ENCODE measurements around the gene FBH1. TPM values are rescaled to one million over a fixed set of nuclear protein-coding genes. Genes with fewer than 3 reads are reported as not detected.

The FBH1 gene
- total RNA-seq, 1 experiment from 2014 or later = 61.9 TPM

DNA sequence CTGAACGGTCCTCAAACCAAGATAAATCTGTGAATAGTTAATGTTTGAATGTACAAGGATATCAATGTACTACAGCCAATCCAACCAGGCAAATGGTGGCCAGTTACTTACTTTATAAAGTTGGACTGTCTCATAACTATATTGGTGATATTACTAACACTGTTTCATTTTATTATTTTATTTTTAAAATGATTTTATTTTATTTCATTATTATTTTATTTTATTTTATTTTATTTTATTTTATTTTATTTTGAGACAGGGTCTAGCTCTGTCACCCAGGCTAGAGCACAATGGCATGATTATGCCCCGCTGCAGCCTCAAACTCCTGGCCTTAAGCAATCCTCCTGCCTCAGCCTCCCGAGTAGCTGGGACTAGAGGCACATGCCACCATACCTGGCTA is 80.5 kb downstream of the FBH1 start:
- H4K20me1 ChIP-seq (ENCODE audit: insufficient read depth, low read depth, low read length) = no peaks in the 10 kb centered on the region
- no peak overlapping the region for H3K4me3 ChIP-seq (ENCODE audit: low read length)
- H3K9me2 ChIP-seq (replicated peaks; ENCODE audit: insufficient read depth, low read length) = no peaks in the 10 kb centered on the region
- no peak overlapping the region for H3K9ac ChIP-seq (ENCODE audit: low read length)
- no peak overlapping the region for H3K27ac ChIP-seq (ENCODE audit: low read length)
- H3K4me1 ChIP-seq (ENCODE audit: low read length) = no peaks in the 10 kb centered on the region
- no peaks in the 10 kb centered on the region for H3K9me3 ChIP-seq (ENCODE audit: low read length)
- H3K79me2 ChIP-seq (ENCODE audit: low read length) = no peaks in the 10 kb centered on the region
- H3K4me2 ChIP-seq (ENCODE audit: low read depth, low read length, poor library complexity, severe bottlenecking) = no peak overlapping the region
- no peak overlapping the region for H2AFZ ChIP-seq (ENCODE audit: low read length)
- H3K27me3 ChIP-seq (ENCODE audit: low read length) = no peaks in the 10 kb centered on the region
- H3K36me3 ChIP-seq (ENCODE audit: insufficient read depth, low read length) = no peaks in the 10 kb centered on the region
- DNase-seq = no peak

DNA sequence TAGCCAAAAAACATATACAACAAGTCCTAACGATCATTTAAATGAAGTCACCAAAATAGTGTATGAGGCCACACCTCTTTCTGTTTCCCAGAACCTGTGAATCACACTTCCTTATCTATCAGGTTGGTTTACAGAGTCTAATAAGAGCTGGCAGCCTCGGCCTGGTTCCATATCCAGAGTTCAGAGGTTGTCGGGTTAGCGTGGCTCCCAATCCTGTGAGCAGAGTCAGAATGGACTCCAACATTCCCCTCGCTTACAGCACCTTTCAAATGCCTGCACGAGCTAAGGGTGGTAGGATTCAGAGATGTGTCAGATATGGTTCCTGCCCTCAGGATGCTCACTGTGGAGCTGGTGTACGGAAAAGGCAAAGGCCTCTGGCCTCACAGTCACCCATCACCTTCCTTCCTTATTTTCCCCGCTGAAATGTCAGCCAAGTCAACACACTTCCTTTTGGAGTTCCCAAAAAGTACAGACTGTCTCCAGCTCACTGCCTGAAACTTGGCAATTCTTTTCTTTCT is 81.3 kb downstream of the FBH1 start:
- Histone ChIP-seq H3K27me3 (ENCODE audit: low read length) (no peaks in the 10 kb centered on the region), H3K9me2 (replicated peaks; ENCODE audit: insufficient read depth, low read length) (no peaks in the 10 kb centered on the region), H3K4me1 (ENCODE audit: low read length) (peaks cover 2% of the 10 kb centered on the region), H3K27ac (ENCODE audit: low read length) (no peak overlapping the region), H4K20me1 (ENCODE audit: insufficient read depth, low read depth, low read length) (no peaks in the 10 kb centered on the region), H3K79me2 (ENCODE audit: low read length) (no peaks in the 10 kb centered on the region), H3K4me2 (ENCODE audit: low read depth, low read length, poor library complexity, severe bottlenecking) (no peak overlapping the region), H3K9ac (ENCODE audit: low read length) (no peak overlapping the region), H2AFZ (ENCODE audit: low read length) (no peak overlapping the region), H3K36me3 (ENCODE audit: insufficient read depth, low read length) (no peaks in the 10 kb centered on the region), H3K4me3 (ENCODE audit: low read length) (no peak overlapping the region), H3K9me3 (ENCODE audit: low read length) (no peaks in the 10 kb centered on the region)
- DNase-seq = no peak

DNA sequence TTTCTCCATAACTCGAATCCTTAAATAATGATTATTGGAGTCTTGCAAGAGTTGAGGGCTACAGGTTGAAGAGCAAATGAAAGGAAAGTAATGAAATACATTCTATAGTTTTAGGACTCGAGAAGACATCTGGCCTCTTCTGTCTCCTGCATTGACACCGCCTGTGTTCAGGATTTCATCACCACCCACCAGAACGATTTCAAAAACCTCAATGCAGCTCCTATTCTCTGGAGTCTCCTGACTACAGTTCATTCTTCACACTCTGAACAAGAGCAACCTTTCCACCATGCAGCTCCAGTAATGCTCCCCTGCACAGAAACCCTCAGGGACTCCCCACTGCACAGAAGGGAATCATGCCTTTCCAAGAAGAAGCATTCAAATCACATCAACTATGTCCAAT is 81.8 kb downstream of the FBH1 start:
- H3K79me2 ChIP-seq (ENCODE audit: low read length) = no peaks in the 10 kb centered on the region
- no peak overlapping the region for H2AFZ ChIP-seq (ENCODE audit: low read length)

DNA sequence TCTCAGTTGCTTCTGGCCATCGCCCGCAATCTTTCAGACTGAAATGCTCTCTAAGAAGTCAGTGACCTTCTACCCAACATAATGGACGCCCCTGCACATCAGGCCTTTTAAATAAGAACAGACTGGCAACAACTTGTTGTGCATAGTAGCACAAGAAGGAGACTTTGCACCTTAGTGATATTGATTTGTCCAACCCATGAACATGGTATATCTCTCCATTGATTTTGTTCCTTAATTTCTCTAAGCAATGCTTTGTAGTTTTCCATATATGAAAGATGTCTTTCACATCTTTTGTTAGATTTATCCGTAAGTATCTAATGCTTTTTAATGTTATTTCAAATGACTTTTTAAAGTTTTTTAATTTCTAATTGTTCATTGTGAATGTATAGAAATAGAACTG is 83.0 kb downstream of the FBH1 start:
- no peak overlapping the region for H3K4me2 ChIP-seq (ENCODE audit: low read depth, low read length, poor library complexity, severe bottlenecking)
- no peak overlapping the region for H3K4me3 ChIP-seq (ENCODE audit: low read length)

More for the DNA sequence above, 81.8 kb downstream of the FBH1 start:
- Histone ChIP-seq H3K4me2 (ENCODE audit: low read depth, low read length, poor library complexity, severe bottlenecking) (no peak overlapping the region), H3K4me3 (ENCODE audit: low read length) (no peak overlapping the region), H3K4me1 (ENCODE audit: low read length) (peaks cover 6% of the 10 kb centered on the region), H3K9me3 (ENCODE audit: low read length) (no peaks in the 10 kb centered on the region), H3K9me2 (replicated peaks; ENCODE audit: insufficient read depth, low read length) (no peaks in the 10 kb centered on the region), H3K27me3 (ENCODE audit: low read length) (no peaks in the 10 kb centered on the region), H3K27ac (ENCODE audit: low read length) (no peak overlapping the region), H4K20me1 (ENCODE audit: insufficient read depth, low read depth, low read length) (no peaks in the 10 kb centered on the region), H3K9ac (ENCODE audit: low read length) (no peak overlapping the region), H3K36me3 (ENCODE audit: insufficient read depth, low read length) (no peaks in the 10 kb centered on the region)
- no peak for DNase-seq

DNA sequence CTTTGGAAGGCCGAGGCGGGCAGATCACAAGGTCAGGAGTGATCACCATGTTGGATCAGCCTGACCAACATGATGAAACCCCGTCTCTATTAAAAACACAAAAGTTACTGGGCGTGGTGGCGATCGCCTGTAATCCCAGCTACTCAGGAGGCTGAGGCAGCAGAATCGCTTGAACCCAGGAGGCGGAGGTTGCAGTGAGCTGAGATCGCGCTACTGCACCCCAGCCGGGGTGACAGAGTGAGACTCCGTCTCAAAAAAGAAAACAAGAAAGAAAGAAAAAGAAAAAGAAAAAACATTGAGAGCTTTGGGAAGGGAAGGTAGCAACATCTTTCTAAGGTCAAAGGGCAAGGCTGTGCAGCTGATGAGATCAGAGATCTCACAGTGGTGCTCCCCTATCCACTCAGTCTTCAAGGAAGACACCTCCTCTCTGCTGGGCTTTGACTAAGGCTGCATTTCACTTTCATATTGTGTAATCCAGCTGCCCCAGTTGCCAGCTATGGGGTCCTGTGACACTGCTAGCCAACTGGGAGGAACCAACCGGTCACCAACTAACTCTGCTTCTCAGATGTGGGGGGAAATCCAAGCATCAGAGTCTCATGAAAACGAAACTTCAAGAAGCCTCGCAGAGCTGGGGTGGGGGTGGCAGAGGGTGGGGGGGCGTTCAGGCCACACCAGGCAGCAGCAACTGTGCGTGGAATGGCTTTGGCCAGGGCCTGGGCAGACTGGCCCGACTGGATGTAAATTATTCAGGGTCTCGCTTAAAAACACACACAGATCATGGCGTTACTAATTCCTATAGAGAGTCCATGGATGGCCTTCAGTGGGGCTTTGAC is 85.8 kb downstream of the FBH1 start:
- Histone ChIP-seq H4K20me1 (ENCODE audit: insufficient read depth, low read depth, low read length) (no peaks in the 10 kb centered on the region), H3K4me2 (ENCODE audit: low read depth, low read length, poor library complexity, severe bottlenecking) (peak overlapping the region; percentile 79), H3K9me3 (ENCODE audit: low read length) (no peaks in the 10 kb centered on the region), H3K79me2 (ENCODE audit: low read length) (no peaks in the 10 kb centered on the region), H3K27ac (ENCODE audit: low read length) (no peak overlapping the region), H3K36me3 (ENCODE audit: insufficient read depth, low read length) (no peaks in the 10 kb centered on the region), H3K9ac (ENCODE audit: low read length) (no peak overlapping the region), H3K4me3 (ENCODE audit: low read length) (no peak overlapping the region), H2AFZ (ENCODE audit: low read length) (no peak overlapping the region), H3K4me1 (ENCODE audit: low read length) (peaks cover 13% of the 10 kb centered on the region), H3K9me2 (replicated peaks; ENCODE audit: insufficient read depth, low read length) (no peaks in the 10 kb centered on the region), H3K27me3 (ENCODE audit: low read length) (no peaks in the 10 kb centered on the region)
- no peak for DNase-seq

More for the DNA sequence above, 83.0 kb downstream of the FBH1 start:
- H3K4me1 ChIP-seq (ENCODE audit: low read length) = peaks cover 11% of the 10 kb centered on the region
- H3K9ac ChIP-seq (ENCODE audit: low read length) = no peak overlapping the region
- no peaks in the 10 kb centered on the region for H3K9me3 ChIP-seq (ENCODE audit: low read length)
- H4K20me1 ChIP-seq (ENCODE audit: insufficient read depth, low read depth, low read length) = no peaks in the 10 kb centered on the region
- no peaks in the 10 kb centered on the region for H3K36me3 ChIP-seq (ENCODE audit: insufficient read depth, low read length)
- no peaks in the 10 kb centered on the region for H3K79me2 ChIP-seq (ENCODE audit: low read length)
- DNase-seq = no peak
- H2AFZ ChIP-seq (ENCODE audit: low read length) = no peak overlapping the region
- no peaks in the 10 kb centered on the region for H3K9me2 ChIP-seq (replicated peaks; ENCODE audit: insufficient read depth, low read length)
- H3K27me3 ChIP-seq (ENCODE audit: low read length) = no peaks in the 10 kb centered on the region
- H3K27ac ChIP-seq (ENCODE audit: low read length) = no peak overlapping the region

DNA sequence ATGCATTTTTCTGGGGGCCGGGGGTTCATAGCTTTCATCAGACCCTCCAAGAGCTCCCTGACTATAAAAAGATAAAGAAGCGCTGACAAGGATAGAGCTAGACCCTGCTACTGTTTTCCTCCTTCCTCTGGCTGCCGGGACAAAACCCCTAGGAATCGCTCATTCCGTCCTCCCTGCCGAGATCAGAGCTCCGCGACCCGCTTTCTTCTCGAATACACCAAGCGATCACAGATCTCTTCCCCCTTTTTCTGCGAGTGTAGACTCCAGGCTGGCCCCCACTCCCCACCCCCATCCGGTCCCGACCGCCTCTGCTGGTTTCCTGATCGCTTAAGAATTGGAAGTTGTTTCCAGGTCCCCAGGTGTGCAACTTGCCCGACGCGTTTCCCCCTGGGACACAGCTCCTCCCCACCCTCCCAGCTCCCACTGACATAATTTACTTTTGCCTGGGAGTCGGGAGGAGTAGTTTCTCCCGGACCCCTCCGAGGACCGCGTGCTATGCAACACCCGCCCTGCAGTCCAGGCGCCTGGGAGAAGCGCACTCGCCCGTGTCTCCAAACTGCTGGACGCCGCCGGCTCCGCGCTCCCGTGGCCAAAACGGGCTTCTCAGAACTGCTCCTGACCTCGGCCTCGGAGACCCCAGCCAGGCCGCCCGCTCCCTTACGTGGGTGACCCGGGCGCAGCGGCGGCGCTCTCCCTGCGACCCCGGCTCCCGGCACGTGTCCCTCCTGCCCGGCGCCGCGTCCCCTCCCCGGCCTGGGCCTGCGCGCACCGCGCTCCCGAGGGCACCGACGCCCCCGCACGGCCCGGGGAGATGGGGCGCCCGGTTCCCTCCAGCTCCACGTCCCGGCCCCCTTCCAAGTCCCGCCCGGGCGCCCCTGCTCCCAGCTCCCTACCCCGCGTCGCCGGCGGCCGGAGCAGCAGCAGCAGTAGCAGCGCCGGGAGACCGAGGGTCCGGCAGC is 86.7 kb downstream of the FBH1 start:
- H2AFZ ChIP-seq (ENCODE audit: low read length) = peak overlapping the region; percentile 87; the same call in 1 of the 2 replicates
- peak overlapping the region; percentile 60 for H3K9ac ChIP-seq (ENCODE audit: low read length)
- H4K20me1 ChIP-seq (ENCODE audit: insufficient read depth, low read depth, low read length) = no peaks in the 10 kb centered on the region
- peak overlapping the region; percentile 80 for H3K4me3 ChIP-seq (ENCODE audit: low read length)
- DNase-seq = no peak
- H3K4me2 ChIP-seq (ENCODE audit: low read depth, low read length, poor library complexity, severe bottlenecking) = peak overlapping the region; percentile 79
- no peaks in the 10 kb centered on the region for H3K27me3 ChIP-seq (ENCODE audit: low read length)
- H3K9me2 ChIP-seq (replicated peaks; ENCODE audit: insufficient read depth, low read length) = no peaks in the 10 kb centered on the region
- no peaks in the 10 kb centered on the region for H3K9me3 ChIP-seq (ENCODE audit: low read length)
- H3K27ac ChIP-seq (ENCODE audit: low read length) = no peak overlapping the region
- no peaks in the 10 kb centered on the region for H3K36me3 ChIP-seq (ENCODE audit: insufficient read depth, low read length)
- peaks cover 13% of the 10 kb centered on the region for H3K4me1 ChIP-seq (ENCODE audit: low read length)
- H3K79me2 ChIP-seq (ENCODE audit: low read length) = no peaks in the 10 kb centered on the region

DNA sequence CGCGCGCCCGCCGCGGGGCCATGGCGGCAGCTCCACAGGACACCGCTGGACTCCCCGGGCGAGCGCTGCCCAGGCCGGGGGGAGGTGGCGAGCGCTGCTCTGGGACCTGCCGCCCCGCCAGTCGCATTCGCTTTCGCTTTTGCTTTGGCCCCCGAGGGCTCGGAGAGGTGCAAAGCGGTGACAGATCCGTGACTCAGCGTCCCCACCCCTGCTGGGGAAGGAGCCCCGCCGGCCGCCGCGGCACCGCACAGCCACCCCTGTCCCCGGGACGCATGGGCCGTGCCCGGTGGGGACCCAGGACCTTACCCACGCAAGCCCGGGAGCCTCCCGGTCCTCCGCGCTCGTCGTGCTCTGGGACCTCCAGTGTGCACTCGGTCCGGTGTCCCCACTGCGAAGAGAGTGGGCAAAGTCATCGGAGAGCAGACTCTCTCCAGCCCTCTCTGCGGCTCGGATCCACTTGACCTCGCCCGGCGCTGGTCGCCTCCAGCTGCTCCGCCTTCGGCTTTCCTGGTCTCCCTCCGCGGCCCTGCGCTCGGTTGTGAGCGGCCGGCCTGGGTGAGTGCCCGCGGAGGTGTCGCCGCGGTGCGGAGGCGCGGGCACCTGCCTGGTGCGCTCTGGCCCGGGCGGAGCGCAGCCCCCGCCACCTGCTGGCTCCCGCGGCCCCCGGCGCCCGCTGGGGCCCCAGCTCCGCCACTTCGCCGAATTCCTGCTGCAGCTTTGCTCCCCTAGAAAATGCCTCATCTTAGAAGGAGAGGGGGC is 87.6 kb downstream of the FBH1 start, which contains the start of gene IL15RA:
Gene IL15RA, minus strand, starts transcription at position 73 of the 759 bp plus-strand sequence. Its CDS starts 51 bp downstream, at position 22.
- peak within 1 kb of the TSS; percentile 60 for H3K9ac ChIP-seq (ENCODE audit: low read length)
- H3K4me3 ChIP-seq (ENCODE audit: low read length) = peak within 1 kb of the TSS; percentile 80
- no peaks in the 10 kb centered on the region for H3K9me2 ChIP-seq (replicated peaks; ENCODE audit: insufficient read depth, low read length)
- no peaks in the 10 kb centered on the region for H3K36me3 ChIP-seq (ENCODE audit: insufficient read depth, low read length)
- peaks cover 13% of the 10 kb centered on the region for H3K4me1 ChIP-seq (ENCODE audit: low read length)
- H3K4me2 ChIP-seq (ENCODE audit: low read depth, low read length, poor library complexity, severe bottlenecking) = peak within 1 kb of the TSS; percentile 79
- H2AFZ ChIP-seq (ENCODE audit: low read length) = peak within 1 kb of the TSS; percentile 87
- DNase-seq = peak; percentile 66
- no peaks in the 10 kb centered on the region for H3K79me2 ChIP-seq (ENCODE audit: low read length)
- H4K20me1 ChIP-seq (ENCODE audit: insufficient read depth, low read depth, low read length) = no peaks in the 10 kb centered on the region
- H3K27ac ChIP-seq (ENCODE audit: low read length) = no peak within 1 kb of the TSS
- no peaks in the 10 kb centered on the region for H3K9me3 ChIP-seq (ENCODE audit: low read length)
- no peaks in the 10 kb centered on the region for H3K27me3 ChIP-seq (ENCODE audit: low read length)

Measured in Karpas-422 (cell line).